ENCODE measurements around the gene CCR4. TPM values are rescaled to one million over a fixed set of nuclear protein-coding genes. Genes with fewer than 3 reads are reported as not detected.
"Not testable (repeated sequence)": the region's sequence is repeated elsewhere in the genome, so short reads cannot be mapped to it uniquely, and the experiment has no call there.

CCR4 gene
- total and polyA plus RNA-seq, 2 experiments from 2014 or later = 0.13 TPM; not detected in 1

- Histone ChIP-seq H3K36me3 (replicated peaks; ENCODE audit: insufficient read depth, low read depth) (no peaks in the 10 kb centered on the region), H3K4me2 (peak overlapping the region; percentile 59)
- 69% methylated on average over 6 of the region's 6 CpGs for WGBS (ENCODE audit: low lambda C conversion rate, missing lambda C conversion rate)
Measured at GRCh38 chr3:32968920-32969389, 17.5 kb downstream of the CCR4 start.

GRCh38 chr3:32969656-32970055 is 18.2 kb downstream of the CCR4 start:
- no peaks in the 10 kb centered on the region for H3K36me3 ChIP-seq (replicated peaks; ENCODE audit: insufficient read depth, low read depth)
- WGBS (ENCODE audit: low lambda C conversion rate, missing lambda C conversion rate) = 62% methylated on average over 4 of the region's 4 CpGs
- no peaks in the 10 kb centered on the region for H4K20me1 ChIP-seq (ENCODE audit: insufficient read depth, poor library complexity, severe bottlenecking)
- no peak overlapping the region for H2AFZ ChIP-seq
- TF ChIP-seq EZH2phosphoT487 (IDR thresholded peaks at IDR 0.05; ENCODE audit: low read depth, severe bottlenecking, unreplicated experiment) (no peak), CTCF (IDR thresholded peaks at IDR 0.05; ENCODE audit: poor library complexity) (no peak), EZH2 (IDR thresholded peaks at IDR 0.05; ENCODE audit: borderline replicate concordance) (no peak)
- H3K27me3 ChIP-seq = no peaks in the 10 kb centered on the region
- H3K27ac ChIP-seq = peak overlapping the region; percentile 72
- no peaks in the 10 kb centered on the region for H3K79me2 ChIP-seq
- peak overlapping the region; percentile 59 for H3K4me2 ChIP-seq
- no peak overlapping the region for H3K4me3 ChIP-seq
- peaks cover 16% of the 10 kb centered on the region for H3K4me1 ChIP-seq (ENCODE audit: insufficient read depth)
- DNase-seq (ENCODE audit: low spot score) = peak; percentile 13
- no peaks in the 10 kb centered on the region for H3K9me3 ChIP-seq (ENCODE audit: low read depth)
- no peaks in the 10 kb centered on the region for H3K9me2 ChIP-seq (replicated peaks; ENCODE audit: insufficient read depth)

More at GRCh38 chr3:32968920-32969389, 17.5 kb downstream of the CCR4 start:
- no peaks in the 10 kb centered on the region for H3K9me3 ChIP-seq (ENCODE audit: low read depth)
- DNase-seq (ENCODE audit: low spot score) = peak; percentile 32
- no peaks in the 10 kb centered on the region for H3K79me2 ChIP-seq
- H3K27ac ChIP-seq = peak overlapping the region; percentile 72
- no peak for TF ChIP-seq EZH2 (IDR thresholded peaks at IDR 0.05; ENCODE audit: borderline replicate concordance)
- no peak for TF ChIP-seq CTCF (IDR thresholded peaks at IDR 0.05; ENCODE audit: poor library complexity)
- no peak for TF ChIP-seq EZH2phosphoT487 (IDR thresholded peaks at IDR 0.05; ENCODE audit: low read depth, severe bottlenecking, unreplicated experiment)
- no peaks in the 10 kb centered on the region for H3K27me3 ChIP-seq
- no peak overlapping the region for H3K4me3 ChIP-seq
- no peak overlapping the region for H2AFZ ChIP-seq
- H4K20me1 ChIP-seq (ENCODE audit: insufficient read depth, poor library complexity, severe bottlenecking) = no peaks in the 10 kb centered on the region
- H3K9me2 ChIP-seq (replicated peaks; ENCODE audit: insufficient read depth) = no peaks in the 10 kb centered on the region
- peaks cover 16% of the 10 kb centered on the region for H3K4me1 ChIP-seq (ENCODE audit: insufficient read depth)

- not testable (repeated sequence) for H3K27ac ChIP-seq; H2AFZ ChIP-seq; H4K20me1 ChIP-seq (ENCODE audit: insufficient read depth, poor library complexity, severe bottlenecking); H3K4me3 ChIP-seq; H3K4me2 ChIP-seq; DNase-seq (ENCODE audit: low spot score); H3K27me3 ChIP-seq; H3K9me2 ChIP-seq (replicated peaks; ENCODE audit: insufficient read depth); H3K36me3 ChIP-seq (replicated peaks; ENCODE audit: insufficient read depth, low read depth); H3K9me3 ChIP-seq (ENCODE audit: low read depth); H3K79me2 ChIP-seq
- WGBS (ENCODE audit: low lambda C conversion rate, missing lambda C conversion rate) = 95% methylated on average over 7 of the region's 7 CpGs
- H3K4me1 ChIP-seq (ENCODE audit: insufficient read depth) = peaks cover 16% of the 10 kb centered on the region
Measured at GRCh38 chr3:32971291-32971690, 19.8 kb downstream of the CCR4 start.

GRCh38 chr3:32972482-32973146 is 21.2 kb downstream of the CCR4 start:
- Histone ChIP-seq H2AFZ (no peak overlapping the region), H3K27me3 (no peaks in the 10 kb centered on the region), H3K4me2 (no peak overlapping the region), H4K20me1 (ENCODE audit: insufficient read depth, poor library complexity, severe bottlenecking) (no peaks in the 10 kb centered on the region), H3K4me3 (no peak overlapping the region), H3K36me3 (replicated peaks; ENCODE audit: insufficient read depth, low read depth) (no peaks in the 10 kb centered on the region), H3K79me2 (no peaks in the 10 kb centered on the region), H3K9me3 (ENCODE audit: low read depth) (no peaks in the 10 kb centered on the region), H3K27ac (no peak overlapping the region), H3K4me1 (ENCODE audit: insufficient read depth) (peaks cover 16% of the 10 kb centered on the region), H3K9me2 (replicated peaks; ENCODE audit: insufficient read depth) (no peaks in the 10 kb centered on the region)
- no peak for DNase-seq (ENCODE audit: low spot score)
- TF ChIP-seq EZH2phosphoT487 (IDR thresholded peaks at IDR 0.05; ENCODE audit: low read depth, severe bottlenecking, unreplicated experiment) (no peak), CTCF (IDR thresholded peaks at IDR 0.05; ENCODE audit: poor library complexity) (no peak), EZH2 (IDR thresholded peaks at IDR 0.05; ENCODE audit: borderline replicate concordance) (no peak)
- WGBS (ENCODE audit: low lambda C conversion rate, missing lambda C conversion rate) = 57% methylated on average over 4 of the region's 4 CpGs
